ENCODE results near the gene PLCB2. TPM values are rescaled to one million over a fixed set of nuclear protein-coding genes. Genes with fewer than 3 reads are reported as not detected.

Gene PLCB2
- 10.2 TPM for polyA plus RNA-seq (ENCODE audit: insufficient read length)

GRCh38 chr15:40307421-40308211 is at the start of gene PLCB2:
Gene PLCB2, minus strand, starts transcription at chr15:40307935. Its CDS starts 263 bp downstream, at chr15:40307672.
- no peak for DNase-seq (ENCODE audit: low read depth)

- DNase-seq (ENCODE audit: low read depth) = no peak
These were observed 49.5 kb upstream of the PLCB2 start for GRCh38 chr15:40357246-40357645.

- DNase-seq (ENCODE audit: low read depth) = no peak
These were observed 48.3 kb upstream of the PLCB2 start for GRCh38 chr15:40355976-40356585.

GRCh38 chr15:40354408-40355171 is 46.9 kb upstream of the PLCB2 start:
- DNase-seq (ENCODE audit: low read depth) = no peak

GRCh38 chr15:40353697-40354096 is 46.0 kb upstream of the PLCB2 start:
- DNase-seq (ENCODE audit: low read depth) = no peak

GRCh38 chr15:40352281-40352901 is 44.7 kb upstream of the PLCB2 start:
- DNase-seq (ENCODE audit: low read depth) = no peak

- no peak for DNase-seq (ENCODE audit: low read depth)
These were observed 41.4 kb upstream of the PLCB2 start for GRCh38 chr15:40349163-40349562.

GRCh38 chr15:40348474-40348870 is 40.7 kb upstream of the PLCB2 start:
- no peak for DNase-seq (ENCODE audit: low read depth)

- DNase-seq (ENCODE audit: low read depth) = no peak
These were observed 40.1 kb upstream of the PLCB2 start for GRCh38 chr15:40347559-40348473.

GRCh38 chr15:40346579-40347558 is 39.1 kb upstream of the PLCB2 start:
- DNase-seq (ENCODE audit: low read depth) = no peak

GRCh38 chr15:40345867-40346578 is 38.3 kb upstream of the PLCB2 start:
- no peak for DNase-seq (ENCODE audit: low read depth)

GRCh38 chr15:40345225-40345866 is 37.6 kb upstream of the PLCB2 start:
- DNase-seq (ENCODE audit: low read depth) = no peak

- no peak for DNase-seq (ENCODE audit: low read depth)
These were observed 36.9 kb upstream of the PLCB2 start for GRCh38 chr15:40344631-40345120.

GRCh38 chr15:40344217-40344616 is 36.5 kb upstream of the PLCB2 start:
- DNase-seq (ENCODE audit: low read depth) = no peak

GRCh38 chr15:40343512-40343911 is 35.8 kb upstream of the PLCB2 start:
- DNase-seq (ENCODE audit: low read depth) = no peak

- no peak for DNase-seq (ENCODE audit: low read depth)
These were observed 34.9 kb upstream of the PLCB2 start for GRCh38 chr15:40342416-40343320.

GRCh38 chr15:40340740-40341400 is 33.1 kb upstream of the PLCB2 start, which contains the start of gene CCDC9B:
Gene CCDC9B, minus strand, starts transcription at chr15:40340939. Its CDS starts 120 bp downstream, at chr15:40340819.
- no peak for DNase-seq (ENCODE audit: low read depth)

All from forelimb muscle (tissue), 1 donor.